Activated B cell treated with CpG ODN at 0.5 μM for 24 hours (primary cell): ENCODE measurements around the gene TMEM161A. TPM values are rescaled to one million over a fixed set of nuclear protein-coding genes. Genes with fewer than 3 reads are reported as not detected.
A peak's percentile ranks its signal among the peaks of the same experiment; 100 is the strongest.

ENCODE experiments used
- ATAC-seq: fragments of 200-7000 bp; cut with Tn5 transposase; one replicate; pipeline ENCODE4 v1.10.0; 2021; ENCODE audit warnings: low read depth, mild to moderate bottlenecking, moderate library complexity
- CTCF ChIA-PET: fragments of 350-600 bp; sonication (Branson Sonifier 250); formaldehyde crosslinking; loops from one replicate; lab custom pipeline; 2021; ENCODE audit warnings: antibody characterized with exemption; lab: Charles Lee
- POLR2A ChIA-PET: fragments of 350-600 bp; sonication (Branson Sonifier 250); formaldehyde crosslinking; loops from one replicate; lab custom pipeline; 2021; ENCODE audit warnings: antibody characterized with exemption; lab: Charles Lee
- DNase-seq: peaks from one replicate; pipeline ENCODE4 v3.0.0; 2022
- H3K27ac Mint-ChIP-seq: one replicate; pipeline ENCODE4 v1.8.0; 2020; ENCODE audit warnings: mixed read lengths
- H3K27me3 Mint-ChIP-seq: one replicate; pipeline ENCODE4 v1.8.0; 2021; ENCODE audit warnings: mixed read lengths
- H3K36me3 Mint-ChIP-seq: one replicate; pipeline ENCODE4 v1.8.0; 2021; ENCODE audit warnings: low read depth, mixed read lengths
- H3K4me1 Mint-ChIP-seq: one replicate; pipeline ENCODE4 v1.8.0; 2021; ENCODE audit warnings: mixed read lengths
- H3K4me3 Mint-ChIP-seq: one replicate; pipeline ENCODE4 v1.8.0; 2020; ENCODE audit warnings: mild to moderate bottlenecking, mixed read lengths
- H3K9me3 Mint-ChIP-seq: one replicate; pipeline ENCODE4 v1.8.0; 2020; ENCODE audit warnings: mixed read lengths
- CTCF ChIP-seq: fragments of 200-600 bp; IDR thresholded peaks from one replicate; pipeline ENCODE4 v1.8.0; 2022; ENCODE audit warnings: antibody characterized with exemption, mild to moderate bottlenecking
- intact Hi-C: fragments of 100-400 bp; cut with micrococcal nuclease; formaldehyde crosslinking; loops from one replicate; pipeline ENCODE4 v1.15.1; 2024
- total RNA-seq: library from RNA; stranded (reverse); gene quantifications from 2 replicates; pipeline ENCODE4 v1.2.3, GENCODE V29; 2022

The TMEM161A gene
- total RNA-seq, 1 donor from 2014 or later, result 22.6 TPM

- intact Hi-C loops, result no loop called here
- no peak for ATAC-seq
- H3K4me3 Mint-ChIP-seq, result no peak overlapping the region
- no peak for TF ChIP-seq CTCF
- H3K36me3 Mint-ChIP-seq, result peaks cover 32% of the 10 kb centered on the region
- POLR2A ChIA-PET, result no interaction called here
- H3K27me3 Mint-ChIP-seq, result no peaks in the 10 kb centered on the region
- DNase-seq, result no peak
- no peaks in the 10 kb centered on the region for H3K9me3 Mint-ChIP-seq
- CTCF ChIA-PET, result no interaction called here
- no peak overlapping the region for H3K27ac Mint-ChIP-seq
- no peaks in the 10 kb centered on the region for H3K4me1 Mint-ChIP-seq
Measured at GRCh38 chr19:19094513-19094912, 43.8 kb downstream of the TMEM161A start.

- ChIA-PET POLR2A (no interaction called here), CTCF (no interaction called here)
- Mint-ChIP-seq H3K4me1 (peaks cover 7% of the 10 kb centered on the region), H3K27ac (peak overlapping the region; percentile 70), H3K9me3 (no peaks in the 10 kb centered on the region), H3K36me3 (peaks cover 27% of the 10 kb centered on the region), H3K4me3 (no peak overlapping the region), H3K27me3 (no peaks in the 10 kb centered on the region)
- no peak for ATAC-seq
- DNase-seq, result no peak
- intact Hi-C loops, result no loop called here
- no peak for TF ChIP-seq CTCF
Measured at GRCh38 chr19:19087676-19088075, 50.6 kb downstream of the TMEM161A start.

- no peak for DNase-seq
- Mint-ChIP-seq H3K4me3 (no peak overlapping the region), H3K4me1 (peaks cover 24% of the 10 kb centered on the region), H3K27me3 (no peaks in the 10 kb centered on the region), H3K27ac (no peak overlapping the region), H3K36me3 (peaks cover 35% of the 10 kb centered on the region), H3K9me3 (no peaks in the 10 kb centered on the region)
- intact Hi-C loops, result no loop called here
- ChIA-PET CTCF (no interaction called here), POLR2A (no interaction called here)
- TF ChIP-seq CTCF, result no peak
- ATAC-seq, result no peak
Measured at GRCh38 chr19:19083413-19084178, 54.7 kb downstream of the TMEM161A start.

GRCh38 chr19:19081642-19082151 lies 56.6 kb downstream of the TMEM161A start:
- ChIA-PET CTCF (no interaction called here), POLR2A (no interaction called here)
- no peaks in the 10 kb centered on the region for H3K27me3 Mint-ChIP-seq
- TF ChIP-seq CTCF, result no peak
- ATAC-seq (no peak), DNase-seq (no peak)
- H3K4me3 Mint-ChIP-seq, result no peak overlapping the region
- H3K4me1 Mint-ChIP-seq, result peaks cover 28% of the 10 kb centered on the region
- intact Hi-C loops, result no loop called here
- no peaks in the 10 kb centered on the region for H3K9me3 Mint-ChIP-seq
- H3K27ac Mint-ChIP-seq, result peak overlapping the region; percentile 37
- peaks cover 48% of the 10 kb centered on the region for H3K36me3 Mint-ChIP-seq

GRCh38 chr19:19079571-19079970 lies 58.7 kb downstream of the TMEM161A start:
- peaks cover 63% of the 10 kb centered on the region for H3K36me3 Mint-ChIP-seq
- ChIA-PET CTCF (no interaction called here), POLR2A (no interaction called here)
- no peak overlapping the region for H3K4me3 Mint-ChIP-seq
- no peak for TF ChIP-seq CTCF
- H3K27me3 Mint-ChIP-seq, result no peaks in the 10 kb centered on the region
- ATAC-seq (no peak), DNase-seq (no peak)
- no peaks in the 10 kb centered on the region for H3K9me3 Mint-ChIP-seq
- H3K4me1 Mint-ChIP-seq, result peaks cover 34% of the 10 kb centered on the region
- H3K27ac Mint-ChIP-seq, result no peak overlapping the region
- intact Hi-C loops, result no loop called here
